ENCODE results near the gene E2F6. TPM values are rescaled to one million over a fixed set of nuclear protein-coding genes. Genes with fewer than 3 reads are reported as not detected.

The E2F6 gene
- total RNA-seq, 2 experiments from 2014 or later: 5.9 to 6.6 TPM

- H3K9me3 Mint-ChIP-seq: no peaks in the 10 kb centered on the region
- no peak for DNase-seq
- peak overlapping the region; percentile 93 for H3K4me3 Mint-ChIP-seq
- no peaks in the 10 kb centered on the region for H3K27me3 Mint-ChIP-seq
- H3K36me3 Mint-ChIP-seq (ENCODE audit: low read depth): peaks cover 7% of the 10 kb centered on the region
- H3K4me1 Mint-ChIP-seq: peaks cover 32% of the 10 kb centered on the region
- peak overlapping the region; percentile 63 for H3K27ac Mint-ChIP-seq
- ChIA-PET POLR2A (interaction anchor here (0.6 to 2.3 kb wide), 4 partner anchors 122 to 334 kb away, joined by 3 to 12 read pairs (median 6); partner anchors contain the start of genes ROCK2 and SLC66A3), CTCF (interaction anchor here (0.7 to 3.9 kb wide), 4 partner anchors 11 to 337 kb away, joined by 3 to 20 read pairs (median 8); a partner anchor contains a TSS)
Measured at GRCh38 chr2:11466307-11467128, 557 bp upstream of the E2F6 start.

- CTCF ChIA-PET: interaction anchor here (0.6 to 3.9 kb wide), 7 partner anchors 12 to 333 kb away, joined by 3 to 20 read pairs (median 6); a partner anchor contains a TSS
- peaks cover 10% of the 10 kb centered on the region for H3K36me3 Mint-ChIP-seq (ENCODE audit: low read depth)
- H3K9me3 Mint-ChIP-seq: no peaks in the 10 kb centered on the region
- peak overlapping the region; percentile 93 for H3K4me3 Mint-ChIP-seq
- no peaks in the 10 kb centered on the region for H3K27me3 Mint-ChIP-seq
- H3K4me1 Mint-ChIP-seq: peaks cover 32% of the 10 kb centered on the region
- POLR2A ChIA-PET: interaction anchor here (1.1 to 2.3 kb wide), 3 partner anchors 121 to 333 kb away, joined by 3 to 12 read pairs (median 9); partner anchors contain the start of genes ROCK2 and SLC66A3
- DNase-seq: no peak
- H3K27ac Mint-ChIP-seq: peak overlapping the region; percentile 81
Measured at GRCh38 chr2:11465110-11465484, 864 bp downstream of the E2F6 start.

GRCh38 chr2:11459816-11460215 lies 6.1 kb downstream of the E2F6 start:
- no peak overlapping the region for H3K4me3 Mint-ChIP-seq
- no peak overlapping the region for H3K27ac Mint-ChIP-seq
- peaks cover 10% of the 10 kb centered on the region for H3K36me3 Mint-ChIP-seq (ENCODE audit: low read depth)
- H3K9me3 Mint-ChIP-seq: no peaks in the 10 kb centered on the region
- DNase-seq: no peak
- peaks cover 35% of the 10 kb centered on the region for H3K4me1 Mint-ChIP-seq
- CTCF ChIA-PET: interaction anchor here (2.0 kb wide), 1 partner anchor 13 kb away, joined by 6 read pairs; no protein-coding TSS in a partner anchor
- POLR2A ChIA-PET: interaction anchor here (0.6 kb wide), 1 partner anchor 644 kb away, joined by 4 read pairs; no protein-coding TSS in a partner anchor
- H3K27me3 Mint-ChIP-seq: no peaks in the 10 kb centered on the region

GRCh38 chr2:11458753-11459152 lies 7.2 kb downstream of the E2F6 start:
- Mint-ChIP-seq H3K27me3 (no peaks in the 10 kb centered on the region), H3K4me3 (no peak overlapping the region), H3K9me3 (no peaks in the 10 kb centered on the region), H3K4me1 (peaks cover 25% of the 10 kb centered on the region), H3K36me3 (ENCODE audit: low read depth) (peaks cover 6% of the 10 kb centered on the region), H3K27ac (no peak overlapping the region)
- DNase-seq: no peak
- POLR2A ChIA-PET: no interaction called here
- CTCF ChIA-PET: interaction anchor here (0.5 to 1.3 kb wide), 3 partner anchors 21 to 334 kb away, joined by 3 to 5 read pairs (median 3); no protein-coding TSS in a partner anchor

- Mint-ChIP-seq H3K36me3 (ENCODE audit: low read depth) (peaks cover 10% of the 10 kb centered on the region), H3K4me1 (peaks cover 23% of the 10 kb centered on the region), H3K27me3 (no peaks in the 10 kb centered on the region), H3K4me3 (no peak overlapping the region), H3K9me3 (no peaks in the 10 kb centered on the region), H3K27ac (no peak overlapping the region)
- DNase-seq: no peak
- ChIA-PET CTCF (interaction anchor here (1.1 to 2.3 kb wide), 3 partner anchors 11 to 333 kb away, joined by 3 to 7 read pairs (median 5); no protein-coding TSS in a partner anchor), POLR2A (no interaction called here)
Measured at GRCh38 chr2:11457935-11458334, 8.0 kb downstream of the E2F6 start.

- H3K27ac Mint-ChIP-seq: no peak overlapping the region
- no peak overlapping the region for H3K4me3 Mint-ChIP-seq
- H3K27me3 Mint-ChIP-seq: no peaks in the 10 kb centered on the region
- no peaks in the 10 kb centered on the region for H3K9me3 Mint-ChIP-seq
- ChIA-PET CTCF (interaction anchor here (1.4 to 2.3 kb wide), 2 partner anchors 9 to 324 kb away, joined by 4 to 7 read pairs; a partner anchor contains a TSS), POLR2A (no interaction called here)
- peaks cover 12% of the 10 kb centered on the region for H3K36me3 Mint-ChIP-seq (ENCODE audit: low read depth)
- peaks cover 18% of the 10 kb centered on the region for H3K4me1 Mint-ChIP-seq
- DNase-seq: no peak
Measured at GRCh38 chr2:11456251-11456650, 9.7 kb downstream of the E2F6 start.

GRCh38 chr2:11454824-11455223 lies 11.1 kb downstream of the E2F6 start:
- Mint-ChIP-seq H3K27ac (no peak overlapping the region), H3K4me1 (peaks cover 18% of the 10 kb centered on the region), H3K4me3 (no peak overlapping the region), H3K9me3 (no peaks in the 10 kb centered on the region), H3K27me3 (no peaks in the 10 kb centered on the region), H3K36me3 (ENCODE audit: low read depth) (peaks cover 13% of the 10 kb centered on the region)
- CTCF ChIA-PET: interaction anchor here (0.7 kb wide), 1 partner anchor 192 kb away, joined by 3 read pairs; no protein-coding TSS in a partner anchor
- POLR2A ChIA-PET: no interaction called here
- DNase-seq: no peak

- peaks cover 23% of the 10 kb centered on the region for H3K36me3 Mint-ChIP-seq (ENCODE audit: low read depth)
- ChIA-PET POLR2A (no interaction called here), CTCF (interaction anchor here (1.2 to 1.3 kb wide), 2 partner anchors 307 to 318 kb away, joined by 3 to 6 read pairs; a partner anchor contains a TSS)
- no peak overlapping the region for H3K27ac Mint-ChIP-seq
- H3K27me3 Mint-ChIP-seq: no peaks in the 10 kb centered on the region
- H3K4me1 Mint-ChIP-seq: peaks cover 2% of the 10 kb centered on the region
- H3K9me3 Mint-ChIP-seq: no peaks in the 10 kb centered on the region
- no peak overlapping the region for H3K4me3 Mint-ChIP-seq
- no peak for DNase-seq
Measured at GRCh38 chr2:11450791-11451190, 15.2 kb downstream of the E2F6 start.

GRCh38 chr2:11446733-11447248 lies 19.2 kb downstream of the E2F6 start:
- CTCF ChIA-PET: interaction anchor here (0.8 to 2.5 kb wide), 10 partner anchors 10 to 314 kb away, joined by 3 to 26 read pairs (median 5); a partner anchor contains a TSS
- peaks cover 41% of the 10 kb centered on the region for H3K36me3 Mint-ChIP-seq (ENCODE audit: low read depth)
- H3K27ac Mint-ChIP-seq: no peak overlapping the region
- POLR2A ChIA-PET: interaction anchor here (1.0 kb wide), 1 partner anchor 315 kb away, joined by 9 read pairs; a partner anchor contains a TSS
- DNase-seq: peak; percentile 48
- no peaks in the 10 kb centered on the region for H3K4me1 Mint-ChIP-seq
- peaks cover 13% of the 10 kb centered on the region for H3K9me3 Mint-ChIP-seq
- no peak overlapping the region for H3K4me3 Mint-ChIP-seq
- no peaks in the 10 kb centered on the region for H3K27me3 Mint-ChIP-seq

GRCh38 chr2:11444737-11445136 lies 21.2 kb downstream of the E2F6 start:
- Mint-ChIP-seq H3K9me3 (peaks cover 18% of the 10 kb centered on the region), H3K4me1 (no peaks in the 10 kb centered on the region), H3K4me3 (no peak overlapping the region), H3K27me3 (no peaks in the 10 kb centered on the region), H3K36me3 (ENCODE audit: low read depth) (peaks cover 46% of the 10 kb centered on the region), H3K27ac (no peak overlapping the region)
- DNase-seq: no peak
- ChIA-PET POLR2A (no interaction called here), CTCF (no interaction called here)

GRCh38 chr2:11438555-11439080 lies 27.3 kb downstream of the E2F6 start:
- H3K36me3 Mint-ChIP-seq (ENCODE audit: low read depth): peaks cover 26% of the 10 kb centered on the region
- no peak overlapping the region for H3K4me3 Mint-ChIP-seq
- H3K4me1 Mint-ChIP-seq: no peaks in the 10 kb centered on the region
- no peak for DNase-seq
- H3K27me3 Mint-ChIP-seq: no peaks in the 10 kb centered on the region
- H3K27ac Mint-ChIP-seq: no peak overlapping the region
- ChIA-PET CTCF (no interaction called here), POLR2A (no interaction called here)
- peaks cover 18% of the 10 kb centered on the region for H3K9me3 Mint-ChIP-seq

GRCh38 chr2:11437602-11438001 lies 28.4 kb downstream of the E2F6 start:
- Mint-ChIP-seq H3K36me3 (ENCODE audit: low read depth) (peaks cover 18% of the 10 kb centered on the region), H3K9me3 (peaks cover 11% of the 10 kb centered on the region), H3K27me3 (no peaks in the 10 kb centered on the region), H3K27ac (no peak overlapping the region), H3K4me3 (no peak overlapping the region), H3K4me1 (no peaks in the 10 kb centered on the region)
- CTCF ChIA-PET: no interaction called here
- POLR2A ChIA-PET: no interaction called here
- no peak for DNase-seq

GRCh38 chr2:11435036-11435435 lies 30.9 kb downstream of the E2F6 start:
- POLR2A ChIA-PET: no interaction called here
- peaks cover 2% of the 10 kb centered on the region for H3K36me3 Mint-ChIP-seq (ENCODE audit: low read depth)
- H3K27ac Mint-ChIP-seq: no peak overlapping the region
- H3K4me3 Mint-ChIP-seq: no peak overlapping the region
- CTCF ChIA-PET: no interaction called here
- H3K27me3 Mint-ChIP-seq: no peaks in the 10 kb centered on the region
- no peaks in the 10 kb centered on the region for H3K4me1 Mint-ChIP-seq
- no peak for DNase-seq
- no peaks in the 10 kb centered on the region for H3K9me3 Mint-ChIP-seq
